H9 (cell line): Measurements from ENCODE around the gene SERPINE2. TPM values are rescaled to one million over a fixed set of nuclear protein-coding genes. Genes with fewer than 3 reads are reported as not detected.

ENCODE experiments used
- DNase-seq: peaks from one replicate; pipeline ENCODE4 v3.0.0-alpha.2; 2017
- H2AFZ ChIP-seq: one replicate; pipeline ENCODE4 v1.6.1; 2013; ENCODE audit warnings: mild to moderate bottlenecking, low read length, control low read depth, moderate library complexity
- H2AK5ac ChIP-seq: 2 replicates; pipeline ENCODE4 v1.6.1; 2013; ENCODE audit warnings: low read length, control low read depth, mixed read lengths; ENCODE audit not compliant: insufficient read length
- H2BK120ac ChIP-seq: one replicate; pipeline ENCODE4 v1.6.1; 2013; ENCODE audit warnings: low read depth, mild to moderate bottlenecking, low read length, control low read depth, inconsistent platforms; ENCODE audit not compliant: poor library complexity, severe bottlenecking
- H2BK12ac ChIP-seq: 2 replicates; pipeline ENCODE4 v1.6.1; 2013; ENCODE audit warnings: low read length, control low read depth, mixed read lengths, low read depth; ENCODE audit not compliant: insufficient read length
- H2BK15ac ChIP-seq: 2 replicates; pipeline ENCODE4 v1.6.1; 2013; ENCODE audit warnings: low read depth, low read length, control low read depth
- H2BK20ac ChIP-seq: one replicate; pipeline ENCODE4 v1.6.1; 2013; ENCODE audit warnings: low read depth, mild to moderate bottlenecking, low read length, control low read depth, inconsistent platforms; ENCODE audit not compliant: poor library complexity, severe bottlenecking
- H2BK5ac ChIP-seq: 2 replicates; pipeline ENCODE4 v1.6.1; 2013; ENCODE audit warnings: low read length, control low read depth, mixed read lengths; ENCODE audit not compliant: insufficient read length
- H3K14ac ChIP-seq: 2 replicates; pipeline ENCODE4 v1.6.1; 2013; ENCODE audit warnings: low read length, control low read depth; ENCODE audit not compliant: insufficient read depth
- H3K18ac ChIP-seq: 2 replicates; pipeline ENCODE4 v1.6.1; 2013; ENCODE audit warnings: low read depth, mild to moderate bottlenecking, mixed read lengths, low read length, control low read depth; ENCODE audit not compliant: insufficient read length
- H3K23ac ChIP-seq: 2 replicates; pipeline ENCODE4 v1.6.1; 2013; ENCODE audit warnings: low read length, control low read depth, mixed read lengths, low read depth; ENCODE audit not compliant: insufficient read length
- H3K23me2 ChIP-seq: 2 replicates; pipeline ENCODE4 v1.6.1; 2013; ENCODE audit warnings: low read depth, mild to moderate bottlenecking, mixed read lengths, low read length, control low read depth; ENCODE audit not compliant: insufficient read length, poor library complexity, severe bottlenecking
- H3K27ac ChIP-seq: 2 replicates; pipeline ENCODE4 v1.5.1; 2013; ENCODE audit warnings: low read length, control low read depth, mixed read lengths, low read depth; ENCODE audit not compliant: insufficient read length
- H3K27me3 ChIP-seq: 2 replicates; pipeline ENCODE4 v1.6.1; 2013; ENCODE audit warnings: low read length, control low read depth, inconsistent platforms; ENCODE audit not compliant: insufficient read depth
- H3K4ac ChIP-seq: 2 replicates; pipeline ENCODE4 v1.6.1; 2013; ENCODE audit warnings: low read depth, mild to moderate bottlenecking, control low read depth, inconsistent platforms, low read length, moderate library complexity
- H3K4me1 ChIP-seq: 2 replicates; pipeline ENCODE4 v1.6.1; 2013; ENCODE audit warnings: low read length, control low read depth, inconsistent platforms; ENCODE audit not compliant: insufficient read depth
- H3K4me2 ChIP-seq: 2 replicates; pipeline ENCODE4 v1.6.1; 2013; ENCODE audit warnings: low read length, control low read depth, mixed read lengths; ENCODE audit not compliant: insufficient read length, insufficient read depth
- H3K56ac ChIP-seq: 2 replicates; pipeline ENCODE4 v1.6.1; 2013; ENCODE audit warnings: low read depth, mild to moderate bottlenecking, mixed read lengths, low read length, control low read depth; ENCODE audit not compliant: insufficient read length
- H3K79me1 ChIP-seq: 2 replicates; pipeline ENCODE4 v1.6.1; 2013; ENCODE audit warnings: low read depth, mild to moderate bottlenecking, moderate library complexity, low read length, control low read depth, inconsistent platforms; ENCODE audit not compliant: insufficient read depth, poor library complexity, severe bottlenecking
- H3K79me2 ChIP-seq: 2 replicates; pipeline ENCODE4 v1.6.1; 2013; ENCODE audit warnings: low read length, control low read depth, inconsistent platforms; ENCODE audit not compliant: insufficient read depth
- H3K9ac ChIP-seq: 2 replicates; pipeline ENCODE4 v1.6.1; 2013; ENCODE audit warnings: low read length, control low read depth, mixed read lengths; ENCODE audit not compliant: insufficient read length; ENCODE audit errors: extremely low read depth
- H3K9me3 ChIP-seq: one replicate; pipeline ENCODE4 v1.6.1; 2013; ENCODE audit warnings: low read depth, low read length, inconsistent platforms; ENCODE audit not compliant: control insufficient read depth
- H3T11ph ChIP-seq: one replicate; pipeline ENCODE4 v1.6.1; 2013; ENCODE audit warnings: mild to moderate bottlenecking, low read length, control low read depth, inconsistent platforms
- H4K20me1 ChIP-seq: one replicate; pipeline ENCODE4 v1.6.1; 2013; ENCODE audit not compliant: control insufficient read depth, insufficient read length, insufficient read depth
- H4K5ac ChIP-seq: 2 replicates; pipeline ENCODE4 v1.6.1; 2013; ENCODE audit warnings: low read depth, mild to moderate bottlenecking, mixed read lengths, low read length, control low read depth; ENCODE audit not compliant: insufficient read length
- H4K8ac ChIP-seq: replicated peaks from 2 replicates; pipeline ENCODE4 v1.6.1; 2013; ENCODE audit warnings: low read length, control low read depth, mixed read lengths, low read depth; ENCODE audit not compliant: insufficient read length
- H4K91ac ChIP-seq: 2 replicates; pipeline ENCODE4 v1.6.1; 2013; ENCODE audit warnings: low read depth, mild to moderate bottlenecking, moderate library complexity, mixed read lengths, low read length, control low read depth; ENCODE audit not compliant: insufficient read length
- H3K27ac Mint-ChIP-seq, 3 experiments: 2 replicates in 2 of 3; 3 replicates in 1 of 3; pipeline ENCODE4 v1.8.0; 2020 to 2021; ENCODE audit warnings: mixed read lengths in 3 of 3, mild to moderate bottlenecking in 1 of 3, moderate library complexity in 1 of 3
- H3K27me3 Mint-ChIP-seq: 2 replicates; pipeline ENCODE4 v1.8.0; 2021; ENCODE audit warnings: low read depth, mild to moderate bottlenecking, moderate library complexity, mixed read lengths
- H3K36me3 Mint-ChIP-seq, 3 experiments: 2 replicates in 2 of 3; 3 replicates in 1 of 3; pipeline ENCODE4 v1.8.0; 2020 to 2021; ENCODE audit warnings: low read depth in 3 of 3, mixed read lengths in 3 of 3; ENCODE audit not compliant: insufficient read depth in 1 of 3
- H3K4me1 Mint-ChIP-seq, 2 experiments: 2 replicates each; pipeline ENCODE4 v1.8.0; 2020; ENCODE audit warnings: mixed read lengths in 2 of 2
- H3K4me3 Mint-ChIP-seq, 2 experiments: 2 replicates in 1 of 2; 3 replicates in 1 of 2; pipeline ENCODE4 v1.8.0; 2020 to 2021; ENCODE audit warnings: mild to moderate bottlenecking in 2 of 2, mixed read lengths in 2 of 2, moderate library complexity in 1 of 2
- H3K9me3 Mint-ChIP-seq, 2 experiments: 2 replicates in 1 of 2; 3 replicates in 1 of 2; pipeline ENCODE4 v1.8.0; 2020; ENCODE audit warnings: mild to moderate bottlenecking in 2 of 2, mixed read lengths in 2 of 2, moderate library complexity in 1 of 2
- WGBS: extraction: QIAGEN DNeasy Blood & Tissue Kit; methylation state at CpG from one replicate; pipeline ENCODE4 v1.1.7; 2013; ENCODE audit warnings: missing lambda C conversion rate, low lambda C conversion rate, mixed read lengths; ENCODE audit not compliant: insufficient read length; ENCODE audit errors: extremely low coverage; 5-methylcytosine and 5-hydroxymethylcytosine counted together
- total RNA-seq: library from RNA; stranded (reverse); gene quantifications from 2 replicates; pipeline ENCODE4 v1.2.1, GENCODE V29; 2021
- TF ChIP-seq, protein P1 (sequence below): fragments of 200-600 bp; sonication (generic); conservative IDR thresholded peaks from 3 replicates; pipeline ENCODE4 v1.8.0; 2021; ENCODE audit warnings: antibody characterized with exemption, mild to moderate bottlenecking

Gene SERPINE2
- total RNA-seq, 1 experiment from 2014 or later: 40.0 TPM

DNA sequence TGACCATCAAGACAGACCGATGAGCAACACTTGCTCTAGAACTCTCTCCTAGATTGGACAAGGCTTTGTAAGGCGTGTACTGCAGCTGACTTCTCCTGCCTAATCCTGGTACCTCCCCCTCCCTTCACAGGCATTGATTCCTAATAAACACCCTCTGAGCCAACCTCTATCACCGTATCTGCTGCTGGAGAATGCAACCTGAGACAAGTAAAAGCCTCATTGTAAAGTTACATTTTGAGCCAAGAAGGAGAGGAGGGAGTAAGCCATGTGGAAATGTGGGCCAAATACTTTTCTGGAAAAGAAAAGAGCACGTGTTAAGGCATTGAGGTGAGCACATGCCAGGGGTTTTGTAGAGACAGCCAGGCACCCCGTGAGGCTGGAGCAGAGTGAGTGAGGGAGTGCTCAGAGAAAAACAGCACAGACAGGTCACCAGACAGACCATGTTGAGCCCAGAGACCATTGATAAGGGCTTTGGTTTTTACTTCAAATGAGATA, 91.3 kb downstream of the SERPINE2 start:
- H3K23ac ChIP-seq: no peak overlapping the region
- no peak overlapping the region for H3K27ac ChIP-seq
- H3K36me3 Mint-ChIP-seq: peaks cover 2 to 5% (median 3%) of the 10 kb centered on the region in 3 experiments
- no peak overlapping the region for H3T11ph ChIP-seq
- H2BK120ac ChIP-seq: no peak overlapping the region
- TF ChIP-seq, protein P1, sequence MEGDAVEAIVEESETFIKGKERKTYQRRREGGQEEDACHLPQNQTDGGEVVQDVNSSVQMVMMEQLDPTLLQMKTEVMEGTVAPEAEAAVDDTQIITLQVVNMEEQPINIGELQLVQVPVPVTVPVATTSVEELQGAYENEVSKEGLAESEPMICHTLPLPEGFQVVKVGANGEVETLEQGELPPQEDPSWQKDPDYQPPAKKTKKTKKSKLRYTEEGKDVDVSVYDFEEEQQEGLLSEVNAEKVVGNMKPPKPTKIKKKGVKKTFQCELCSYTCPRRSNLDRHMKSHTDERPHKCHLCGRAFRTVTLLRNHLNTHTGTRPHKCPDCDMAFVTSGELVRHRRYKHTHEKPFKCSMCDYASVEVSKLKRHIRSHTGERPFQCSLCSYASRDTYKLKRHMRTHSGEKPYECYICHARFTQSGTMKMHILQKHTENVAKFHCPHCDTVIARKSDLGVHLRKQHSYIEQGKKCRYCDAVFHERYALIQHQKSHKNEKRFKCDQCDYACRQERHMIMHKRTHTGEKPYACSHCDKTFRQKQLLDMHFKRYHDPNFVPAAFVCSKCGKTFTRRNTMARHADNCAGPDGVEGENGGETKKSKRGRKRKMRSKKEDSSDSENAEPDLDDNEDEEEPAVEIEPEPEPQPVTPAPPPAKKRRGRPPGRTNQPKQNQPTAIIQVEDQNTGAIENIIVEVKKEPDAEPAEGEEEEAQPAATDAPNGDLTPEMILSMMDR: no peak
- peaks cover 12% of the 10 kb centered on the region for H3K4me1 ChIP-seq
- no peaks in the 10 kb centered on the region for H3K79me1 ChIP-seq
- no peak overlapping the region for H2BK20ac ChIP-seq
- no peak overlapping the region for H4K8ac ChIP-seq
- H3K27ac Mint-ChIP-seq: peak overlapping the region in 2 of 3 experiments; percentile 1 to 80; a peak in 4 of 7 replicates
- H3K79me2 ChIP-seq: peaks cover 5% of the 10 kb centered on the region; the same call in 1 of the 2 replicates
- no peak overlapping the region for H2AK5ac ChIP-seq
- H3K27me3 ChIP-seq: no peaks in the 10 kb centered on the region
- no peak overlapping the region for H3K4me2 ChIP-seq
- no peak overlapping the region for H2BK5ac ChIP-seq
- no peaks in the 10 kb centered on the region for H3K9me3 ChIP-seq
- H3K27me3 Mint-ChIP-seq: peaks cover 2% of the 10 kb centered on the region
- H2AFZ ChIP-seq: peak overlapping the region; percentile 9
- no peak for DNase-seq
- no peak overlapping the region for H2BK12ac ChIP-seq
- no peak overlapping the region for H2BK15ac ChIP-seq
- no CpG with 5 or more reads among the region's 5 CpGs for WGBS
- H3K9ac ChIP-seq: no peak overlapping the region
- H3K23me2 ChIP-seq: peaks cover 2% of the 10 kb centered on the region
- peaks cover 51 to 62% of the 10 kb centered on the region in 2 experiments for H3K4me1 Mint-ChIP-seq
- no peak overlapping the region for H3K56ac ChIP-seq
- H4K5ac ChIP-seq: no peak overlapping the region
- no peak overlapping the region for H3K18ac ChIP-seq
- no peaks in the 10 kb centered on the region; a peak in 1 of 5 replicates for H3K9me3 Mint-ChIP-seq
- H3K4ac ChIP-seq: no peak overlapping the region
- H4K20me1 ChIP-seq: no peaks in the 10 kb centered on the region
- H3K14ac ChIP-seq: no peak overlapping the region
- no peak overlapping the region for H3K4me3 Mint-ChIP-seq
- no peak overlapping the region for H4K91ac ChIP-seq
